ENCODE measurements around the gene BUB1B.
A peak's percentile ranks its signal among the peaks of the same experiment; 100 is the strongest.

Gene BUB1B

GRCh38 chr15:40183636-40184463, 23.0 kb downstream of the BUB1B start:
- no peak for DNase-seq

- no peak for DNase-seq
Observed at GRCh38 chr15:40190591-40190990, 29.7 kb downstream of the BUB1B start.

GRCh38 chr15:40192942-40193341, 32.1 kb downstream of the BUB1B start:
- no peak for DNase-seq

- DNase-seq: no peak
Observed at GRCh38 chr15:40197434-40197833, 36.6 kb downstream of the BUB1B start.

GRCh38 chr15:40198355-40199085, 37.7 kb downstream of the BUB1B start:
- no peak for DNase-seq

- no peak for DNase-seq
Observed at GRCh38 chr15:40204100-40204499, 43.2 kb downstream of the BUB1B start.

- peak; percentile 31 to 76 (median 60) for DNase-seq
Observed at GRCh38 chr15:40217166-40217824, 56.4 kb downstream of the BUB1B start.

GRCh38 chr15:40219801-40220200, 58.9 kb downstream of the BUB1B start:
- DNase-seq: no peak

- DNase-seq: no peak
Observed at GRCh38 chr15:40222131-40222530, 61.3 kb downstream of the BUB1B start.

GRCh38 chr15:40226736-40227135, 65.9 kb downstream of the BUB1B start:
- DNase-seq: no peak

- DNase-seq: no peak
Observed at GRCh38 chr15:40229316-40229715, 68.4 kb downstream of the BUB1B start.

GRCh38 chr15:40229956-40230355, 69.1 kb downstream of the BUB1B start:
- no peak for DNase-seq

- no peak for DNase-seq
Observed at GRCh38 chr15:40232625-40233070, 71.8 kb downstream of the BUB1B start.

- DNase-seq: no peak
Observed at GRCh38 chr15:40233727-40234577, 73.1 kb downstream of the BUB1B start.

- no peak for DNase-seq
Observed at GRCh38 chr15:40234783-40235182, 73.9 kb downstream of the BUB1B start.

GRCh38 chr15:40235201-40235885, 74.5 kb downstream of the BUB1B start:
- DNase-seq: no peak

GRCh38 chr15:40238532-40239403, 77.9 kb downstream of the BUB1B start, which contains the start of gene PAK6:
Gene PAK6 (plus strand): TSS chr15:40239063. CDS start chr15:40264786, 25,723 bp downstream.
- peak; percentile 22 to 70 (median 66) for DNase-seq

GRCh38 chr15:40239404-40239692, 78.5 kb downstream of the BUB1B start:
- peak in 1 of 3 experiments; percentile 39 for DNase-seq

- DNase-seq: peak in 2 of 3 experiments; percentile 34 to 35
Observed at GRCh38 chr15:40239693-40240618, 79.1 kb downstream of the BUB1B start.

Data from NCI-H1417 (cell line).